DLD1 (cell line): ENCODE data around the gene DDAH2.

Experiments used
- in situ Hi-C: cut with HindIII; loops from 2 replicates; pipeline ENCODE4 v1.10.0; 2017; ENCODE audit warnings: low sequenced_read_pairs

The DDAH2 gene

GRCh38 chr6:31733734-31734133, 4.6 kb upstream of the DDAH2 start:
- in situ Hi-C loops, result loop anchor here (5.0 kb wide), 1 partner anchor 41 kb away; no protein-coding TSS in a partner anchor

GRCh38 chr6:31732029-31732428, 2.9 kb upstream of the DDAH2 start:
- in situ Hi-C loops, result loop anchor here (5.0 kb wide), 1 partner anchor 40 kb away; no protein-coding TSS in a partner anchor

GRCh38 chr6:31730631-31731086, 1.6 kb upstream of the DDAH2 start:
- in situ Hi-C loops, result loop anchor here (5.0 kb wide), 1 partner anchor 38 kb away; no protein-coding TSS in a partner anchor

- in situ Hi-C loops, result loop anchor here (5.0 kb wide), 1 partner anchor 38 kb away; no protein-coding TSS in a partner anchor
Observed at GRCh38 chr6:31729979-31730630, 1.0 kb upstream of the DDAH2 start.

- in situ Hi-C loops, result no loop called here
Observed at GRCh38 chr6:31729515-31729978, 448 bp upstream of the DDAH2 start.

GRCh38 chr6:31727717-31728671, 1.1 kb downstream of the DDAH2 start:
- in situ Hi-C loops, result no loop called here

GRCh38 chr6:31727034-31727716, 1.9 kb downstream of the DDAH2 start:
- in situ Hi-C loops, result no loop called here

GRCh38 chr6:31725502-31726350, 3.4 kb downstream of the DDAH2 start:
- in situ Hi-C loops, result no loop called here

- in situ Hi-C loops, result no loop called here
Observed at GRCh38 chr6:31723980-31724691, 5.0 kb downstream of the DDAH2 start.

- in situ Hi-C loops, result no loop called here
Observed at GRCh38 chr6:31723245-31723979, 5.7 kb downstream of the DDAH2 start, which contains the start of gene MPIG6B. MPIG6B (plus strand) TSS chr6:31723373; CDS start chr6:31723384, 11 bp downstream.

- in situ Hi-C loops, result no loop called here
Observed at GRCh38 chr6:31722173-31722572, 6.9 kb downstream of the DDAH2 start.

- in situ Hi-C loops, result no loop called here
Observed at GRCh38 chr6:31721351-31722020, 7.6 kb downstream of the DDAH2 start, which contains the start of gene LY6G6C. LY6G6C (minus strand) TSS chr6:31721746; CDS start chr6:31721679, 67 bp downstream.

- in situ Hi-C loops, result no loop called here
Observed at GRCh38 chr6:31720196-31720770, 8.8 kb downstream of the DDAH2 start.

- in situ Hi-C loops, result no loop called here
Observed at GRCh38 chr6:31719001-31719400, 10.1 kb downstream of the DDAH2 start.

GRCh38 chr6:31718265-31718664, 10.8 kb downstream of the DDAH2 start:
- in situ Hi-C loops, result no loop called here

- in situ Hi-C loops, result no loop called here
Observed at GRCh38 chr6:31717499-31718222, 11.4 kb downstream of the DDAH2 start.
